Measurements from ENCODE around the gene RELN. TPM values are rescaled to one million over a fixed set of nuclear protein-coding genes. Genes with fewer than 3 reads are reported as not detected.

RELN gene
- total and polyA plus RNA-seq, 9 of the 15 experiments (the other 6 are each of a cell fraction or from before 2014, with no cell fraction given), result 12.9 to 43.2 (median 18.1) TPM

- TF ChIP-seq GTF3C2 (IDR thresholded peaks at IDR 0.05; ENCODE audit: borderline replicate concordance, extremely low read depth, insufficient read length), result no peak
- no peak for TF ChIP-seq SMARCA5 (IDR thresholded peaks at IDR 0.05)
These were observed 18.6 kb upstream of the RELN start (continued) for GRCh38 chr7:104008107-104008506.

- TF ChIP-seq KLF1 (tag; IDR thresholded peaks at IDR 0.05), result no peak
- no peak for TF ChIP-seq NCOA1 (IDR thresholded peaks at IDR 0.05; ENCODE audit: low read depth)
- no peak for TF ChIP-seq RUNX1 (IDR thresholded peaks at IDR 0.05; ENCODE audit: low read depth)
- TF ChIP-seq PML (IDR thresholded peaks at IDR 0.05; ENCODE audit: low read length), result no peak
- no peak for TF ChIP-seq SIX5 (IDR thresholded peaks at IDR 0.05; ENCODE audit: borderline replicate concordance in 1 of 2, insufficient read depth in 1 of 2, low read depth in 1 of 2, low read length in 2 of 2)
- no peak for TF ChIP-seq PHTF2 (CRISPR knock-in tag; IDR thresholded peaks at IDR 0.05)
- no peak for TF ChIP-seq REST (IDR thresholded peaks at IDR 0.05; ENCODE audit: borderline replicate concordance)
- TF ChIP-seq REST (CRISPR knock-in tag; IDR thresholded peaks at IDR 0.05; ENCODE audit: low read depth), result no peak
- H2AFZ ChIP-seq (ENCODE audit: low read depth, low read length), result peak overlapping the region; percentile 63
- POLR2A ChIA-PET, result interaction anchor here (1.0 to 1.9 kb wide), 3 partner anchors 9 to 12 kb away, joined by 3 to 7 read pairs (median 3); no protein-coding TSS in a partner anchor
- H3K4me3 ChIP-seq, result no peak overlapping the region
- H3K4me2 ChIP-seq (ENCODE audit: insufficient read depth, low read length), result no peak overlapping the region
- in situ Hi-C loops (cut with MboI), result no loop called here
- no peak overlapping the region for H3K9ac ChIP-seq (ENCODE audit: insufficient read depth in 1 of 2, low read depth in 2 of 2, low read length in 2 of 2)
- intact Hi-C loops (cut with micrococcal nuclease), result no loop called here
- CTCF ChIA-PET (ENCODE audit: low intra/inter-chr PET ratio), result no interaction called here
- no peak overlapping the region for H3K27ac ChIP-seq (ENCODE audit: extremely low read depth, low read depth, low read length)
- H3K9me1 ChIP-seq (ENCODE audit: control insufficient read depth, insufficient read depth, low read length), result no peaks in the 10 kb centered on the region
- BruUV-seq (replicated peaks), result no TSS peak
- no peaks in the 10 kb centered on the region for H3K27me3 ChIP-seq (ENCODE audit: control insufficient read depth in 2 of 2, insufficient read depth in 2 of 2, low read length in 2 of 2)
- ATAC-seq, result peak; percentile 17; the same call in 2 of the 3 replicates
- H3K79me2 ChIP-seq (ENCODE audit: control insufficient read depth, insufficient read depth, low read length), result no peaks in the 10 kb centered on the region
- H3K4me1 ChIP-seq (replicated peaks in 1 of 2; ENCODE audit: control insufficient read depth in 2 of 2, insufficient read depth in 2 of 2, low read length in 2 of 2), result no peaks in the 10 kb centered on the region; a peak in 2 of 5 replicates
- H4K20me1 ChIP-seq (replicated peaks; ENCODE audit: control insufficient read depth, insufficient read depth, low read length), result no peaks in the 10 kb centered on the region
- no peaks in the 10 kb centered on the region for H3K36me3 ChIP-seq (ENCODE audit: control insufficient read depth, insufficient read depth, low read length)
- FAIRE-seq, result no peak
- WGBS (ENCODE audit: insufficient coverage, low coverage, missing lambda C conversion rate), result 47% methylated on average over 3 of the region's 3 CpGs
- no peaks in the 10 kb centered on the region; the same call in 1 of the 2 replicates for H3K9me3 ChIP-seq (replicated peaks; ENCODE audit: control insufficient read depth, insufficient read depth, low read depth, low read length)
- DNase-seq (ENCODE audit: extremely low read depth in 1 of 4, low spot score in 3 of 4), result no peak
These were observed 18.2 kb upstream of the RELN start for GRCh38 chr7:104007614-104008013.
